ENCODE results near the gene AJAP1. TPM values are rescaled to one million over a fixed set of nuclear protein-coding genes. Genes with fewer than 3 reads are reported as not detected.

Gene AJAP1, protein sequence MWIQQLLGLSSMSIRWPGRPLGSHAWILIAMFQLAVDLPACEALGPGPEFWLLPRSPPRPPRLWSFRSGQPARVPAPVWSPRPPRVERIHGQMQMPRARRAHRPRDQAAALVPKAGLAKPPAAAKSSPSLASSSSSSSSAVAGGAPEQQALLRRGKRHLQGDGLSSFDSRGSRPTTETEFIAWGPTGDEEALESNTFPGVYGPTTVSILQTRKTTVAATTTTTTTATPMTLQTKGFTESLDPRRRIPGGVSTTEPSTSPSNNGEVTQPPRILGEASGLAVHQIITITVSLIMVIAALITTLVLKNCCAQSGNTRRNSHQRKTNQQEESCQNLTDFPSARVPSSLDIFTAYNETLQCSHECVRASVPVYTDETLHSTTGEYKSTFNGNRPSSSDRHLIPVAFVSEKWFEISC
- not detected for polyA plus RNA-seq (2012; ENCODE audit: missing spikeins)

DNA sequence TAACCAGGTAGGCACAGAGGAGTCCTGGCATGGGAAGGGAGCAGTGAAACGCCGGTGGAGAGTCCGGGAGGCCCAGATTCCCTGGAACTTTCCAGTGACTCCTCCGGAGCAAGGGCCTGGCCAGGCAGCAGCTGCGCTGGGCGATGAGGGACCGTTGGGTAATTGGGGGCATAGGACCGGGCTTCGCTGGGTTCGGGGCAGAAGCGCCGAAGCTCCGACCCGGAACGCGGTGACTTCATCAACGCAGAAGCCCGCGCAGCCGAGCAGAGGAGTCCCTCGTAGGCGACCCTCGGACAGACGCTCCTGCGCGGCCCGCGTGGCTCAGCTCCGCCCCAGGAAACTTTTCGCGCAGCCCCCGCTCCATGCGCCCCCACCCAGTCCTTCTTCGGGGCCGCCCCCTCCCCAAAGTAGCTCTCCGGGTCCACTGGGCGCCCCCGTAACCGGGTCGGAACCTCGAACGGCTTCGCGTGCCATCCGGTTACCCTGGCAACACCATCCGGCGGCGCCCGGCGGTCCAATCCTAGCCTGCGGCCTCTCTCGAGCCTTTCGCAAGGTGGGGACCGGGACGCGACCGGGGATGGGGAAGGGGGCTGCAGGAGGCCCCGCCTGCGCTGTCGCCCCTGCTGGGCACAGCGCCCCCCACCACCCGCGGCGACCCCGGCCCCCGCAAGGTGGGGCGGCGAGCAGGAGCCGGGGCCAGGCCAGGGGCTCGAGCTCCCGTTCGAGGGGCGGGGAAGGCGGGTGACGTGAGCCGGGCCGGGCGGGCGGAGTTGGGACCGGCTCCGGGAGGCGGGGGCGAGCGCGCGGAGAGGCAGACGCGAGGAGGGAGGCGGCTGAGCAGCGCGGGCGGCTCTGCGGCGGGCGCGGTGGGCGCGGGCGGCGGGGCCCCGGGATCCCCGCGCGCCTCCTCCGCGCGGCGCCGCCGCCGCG is at the start of gene AJAP1:
AJAP1 (plus strand) TSS at position 814 of the 930 bp plus-strand sequence. CDS start 817 bp downstream, outside the sequence.
- FAIRE-seq = no peak
- TF ChIP-seq POLR2AphosphoS5 (IDR thresholded peaks at IDR 0.05; ENCODE audit: low read depth, low read length) = no peak
- no peak for TF ChIP-seq POLR2A (IDR thresholded peaks at IDR 0.05; ENCODE audit: low read depth, low read length)
- no peak for TF ChIP-seq TAF1 (IDR thresholded peaks at IDR 0.05; ENCODE audit: borderline replicate concordance, low read depth, low read length)
- DNase-seq (ENCODE audit: insufficient read length) = no peak

DNA sequence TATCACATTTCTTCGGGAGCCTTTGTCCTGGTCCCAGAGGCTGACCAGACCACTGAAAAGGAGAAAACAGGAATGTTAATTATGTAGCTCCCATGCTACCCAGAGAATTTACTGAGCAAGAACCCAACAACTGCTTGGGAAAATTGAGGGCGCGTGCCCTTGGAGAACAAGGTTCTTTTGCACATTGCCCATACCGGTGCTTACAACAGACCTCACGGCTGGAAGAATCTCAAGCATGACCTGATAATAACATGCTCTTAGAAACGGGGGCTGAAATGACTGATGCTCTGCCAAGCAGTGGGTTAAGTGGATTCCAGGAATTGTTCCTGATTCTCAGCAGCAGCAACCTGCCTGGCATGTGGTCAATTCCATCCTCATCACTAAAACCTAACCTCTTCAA is 49.3 kb upstream of the AJAP1 start:
- TF ChIP-seq TAF1 (IDR thresholded peaks at IDR 0.05; ENCODE audit: borderline replicate concordance, low read depth, low read length) = no peak
- no peak for TF ChIP-seq POLR2AphosphoS5 (IDR thresholded peaks at IDR 0.05; ENCODE audit: low read depth, low read length)
- TF ChIP-seq POLR2A (IDR thresholded peaks at IDR 0.05; ENCODE audit: low read depth, low read length) = no peak
- FAIRE-seq (no peak), DNase-seq (ENCODE audit: insufficient read length) (no peak)

- no peak for TF ChIP-seq POLR2A (IDR thresholded peaks at IDR 0.05; ENCODE audit: low read depth, low read length)
- TF ChIP-seq TAF1 (IDR thresholded peaks at IDR 0.05; ENCODE audit: borderline replicate concordance, low read depth, low read length) = no peak
- DNase-seq (ENCODE audit: insufficient read length) (no peak), FAIRE-seq (no peak)
Observed at GRCh38 chr1:4611563-4612341, 42.7 kb upstream of the AJAP1 start.

- no peak for DNase-seq (ENCODE audit: insufficient read length)
- TF ChIP-seq TAF1 (IDR thresholded peaks at IDR 0.05; ENCODE audit: borderline replicate concordance, low read depth, low read length) (no peak), POLR2A (IDR thresholded peaks at IDR 0.05; ENCODE audit: low read depth, low read length) (no peak), POLR2AphosphoS5 (IDR thresholded peaks at IDR 0.05; ENCODE audit: low read depth, low read length) (no peak)
- no peak for FAIRE-seq
Observed at GRCh38 chr1:4612991-4613390, 41.4 kb upstream of the AJAP1 start.

DNA sequence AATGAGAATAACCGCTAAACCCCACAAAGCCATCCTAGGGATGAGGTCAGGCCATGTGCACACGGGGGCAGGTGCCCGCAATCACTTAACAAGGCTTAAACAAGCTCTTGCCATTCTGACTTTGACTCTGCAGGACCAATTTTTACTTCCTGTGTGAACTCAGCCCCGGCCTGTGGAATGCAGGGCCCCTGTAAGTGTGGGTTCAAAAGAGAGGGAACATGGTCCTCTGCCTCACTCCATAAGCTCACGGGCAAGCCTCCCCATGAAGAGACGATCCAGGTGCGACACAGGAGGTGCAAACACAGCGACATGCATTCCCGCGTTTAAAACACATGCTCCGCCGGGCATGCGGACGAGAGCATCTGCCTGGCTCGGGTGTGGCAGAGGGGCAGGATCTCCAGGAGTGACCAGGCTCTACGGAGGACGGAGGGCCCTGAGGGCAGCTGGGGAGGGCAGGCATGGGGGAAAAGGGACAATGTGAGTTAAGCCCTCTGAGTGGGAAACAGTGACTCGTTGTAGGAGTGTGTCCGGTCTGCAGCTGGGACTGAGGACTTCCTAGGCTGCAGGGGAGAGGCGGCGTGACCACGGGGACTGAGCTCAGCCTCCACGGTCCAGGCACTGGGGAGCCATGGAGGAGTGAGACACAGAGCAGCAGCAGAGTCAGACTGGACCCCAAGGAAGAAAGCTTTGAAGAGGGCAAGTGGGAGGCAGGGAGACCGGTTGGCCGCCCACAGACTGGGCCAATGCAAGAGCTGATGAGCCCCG is 40.6 kb upstream of the AJAP1 start:
- FAIRE-seq (no peak), DNase-seq (ENCODE audit: insufficient read length) (no peak)
- TF ChIP-seq POLR2AphosphoS5 (IDR thresholded peaks at IDR 0.05; ENCODE audit: low read depth, low read length) (no peak), POLR2A (IDR thresholded peaks at IDR 0.05; ENCODE audit: low read depth, low read length) (no peak), TAF1 (IDR thresholded peaks at IDR 0.05; ENCODE audit: borderline replicate concordance, low read depth, low read length) (no peak)

DNA sequence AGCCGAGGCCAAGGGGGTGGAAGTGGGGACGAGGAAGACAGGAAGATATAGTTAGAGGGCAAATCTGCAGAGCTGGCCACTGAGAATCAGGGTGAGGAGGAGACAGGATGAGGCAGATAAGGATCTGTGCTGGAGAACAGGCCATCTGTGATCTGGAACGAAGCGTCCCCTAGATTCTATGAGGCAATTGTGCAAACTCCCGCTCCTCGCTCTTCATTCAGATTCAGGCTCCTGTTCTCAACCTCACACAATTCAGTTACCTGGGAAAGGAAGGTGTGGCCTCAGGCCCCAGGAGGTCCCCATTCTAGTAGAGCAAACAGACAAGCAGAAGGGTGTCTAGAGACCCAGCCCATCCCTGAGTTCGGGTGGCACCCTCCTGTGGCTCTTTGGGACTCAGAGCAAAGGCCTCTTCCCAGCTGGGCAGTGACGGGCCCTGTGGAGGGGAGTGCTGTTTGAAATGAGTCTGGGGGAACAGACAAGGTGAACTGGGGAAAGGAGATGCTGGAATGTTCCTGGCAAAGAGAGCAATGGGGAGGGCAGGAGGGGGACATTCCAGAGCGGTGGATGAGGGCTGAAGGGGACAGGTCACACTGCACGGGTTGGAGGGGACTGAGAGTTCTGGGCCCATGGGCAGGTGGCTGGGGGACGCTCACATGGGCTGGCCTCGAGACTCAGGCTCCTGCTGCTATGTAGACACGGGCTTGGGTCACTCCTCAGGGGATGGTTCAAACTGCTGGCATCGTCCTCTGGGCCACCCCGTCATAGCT is 39.9 kb upstream of the AJAP1 start:
- TF ChIP-seq POLR2AphosphoS5 (IDR thresholded peaks at IDR 0.05; ENCODE audit: low read depth, low read length) (no peak), TAF1 (IDR thresholded peaks at IDR 0.05; ENCODE audit: borderline replicate concordance, low read depth, low read length) (no peak), POLR2A (IDR thresholded peaks at IDR 0.05; ENCODE audit: low read depth, low read length) (no peak)
- FAIRE-seq = no peak
- DNase-seq (ENCODE audit: insufficient read length) = no peak

DNA sequence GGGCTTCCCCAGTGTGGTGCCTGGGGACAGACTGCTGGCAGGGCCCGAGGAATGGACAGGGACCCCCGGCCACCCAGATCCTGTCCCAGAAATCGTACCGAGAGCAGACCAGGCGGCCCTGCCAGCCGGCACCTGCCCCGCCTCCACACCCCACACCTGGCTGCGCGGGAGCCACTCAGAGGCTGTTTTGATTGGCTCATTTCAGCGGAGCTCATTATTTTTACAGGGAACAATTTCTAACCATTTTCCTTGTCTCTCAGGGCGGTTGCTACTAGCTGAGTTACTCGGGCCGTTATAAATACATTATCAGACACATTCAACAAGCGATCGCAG is 39.3 kb upstream of the AJAP1 start:
- no peak for FAIRE-seq
- no peak for TF ChIP-seq TAF1 (IDR thresholded peaks at IDR 0.05; ENCODE audit: borderline replicate concordance, low read depth, low read length)
- no peak for TF ChIP-seq POLR2A (IDR thresholded peaks at IDR 0.05; ENCODE audit: low read depth, low read length)
- no peak for TF ChIP-seq POLR2AphosphoS5 (IDR thresholded peaks at IDR 0.05; ENCODE audit: low read depth, low read length)

GRCh38 chr1:4615501-4615900 is 38.9 kb upstream of the AJAP1 start:
- DNase-seq (ENCODE audit: insufficient read length) (no peak), FAIRE-seq (no peak)
- TF ChIP-seq POLR2A (IDR thresholded peaks at IDR 0.05; ENCODE audit: low read depth, low read length) = no peak
- no peak for TF ChIP-seq POLR2AphosphoS5 (IDR thresholded peaks at IDR 0.05; ENCODE audit: low read depth, low read length)
- TF ChIP-seq TAF1 (IDR thresholded peaks at IDR 0.05; ENCODE audit: borderline replicate concordance, low read depth, low read length) = no peak

More for the DNA sequence above, 39.3 kb upstream of the AJAP1 start:
- no peak for DNase-seq (ENCODE audit: insufficient read length)

DNA sequence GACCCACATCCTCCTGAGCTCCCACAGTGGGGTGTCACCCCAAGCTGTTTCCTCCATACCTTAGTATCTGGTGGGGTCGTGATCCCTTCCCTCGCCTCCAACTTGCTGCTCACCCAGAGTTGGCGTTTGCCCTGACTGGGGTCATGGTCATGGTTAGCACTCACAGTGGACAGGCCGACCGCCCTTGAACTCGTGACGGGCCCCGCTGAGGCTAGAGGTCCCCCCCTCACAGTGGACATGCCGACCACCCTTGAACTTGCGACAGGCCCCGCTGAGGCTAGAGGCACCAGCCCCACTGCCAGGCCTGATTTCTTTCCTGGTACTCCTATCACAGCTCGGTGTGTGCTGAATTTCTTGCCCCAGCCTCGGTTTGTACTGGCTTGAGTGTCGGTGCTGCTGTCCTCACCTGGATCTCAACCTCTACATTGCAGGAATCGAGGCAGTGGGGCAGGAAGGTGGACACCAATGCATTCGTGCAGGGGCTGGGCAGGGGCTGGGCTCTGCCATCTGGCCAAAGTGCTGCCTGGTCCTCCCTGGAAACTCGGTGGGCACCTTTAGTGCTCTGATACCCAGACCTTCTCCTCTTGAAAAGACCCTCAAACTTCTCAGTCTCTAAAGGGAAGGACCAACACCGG is 37.5 kb upstream of the AJAP1 start:
- FAIRE-seq (no peak), DNase-seq (ENCODE audit: insufficient read length) (no peak)
- TF ChIP-seq POLR2AphosphoS5 (IDR thresholded peaks at IDR 0.05; ENCODE audit: low read depth, low read length) = no peak
- TF ChIP-seq TAF1 (IDR thresholded peaks at IDR 0.05; ENCODE audit: borderline replicate concordance, low read depth, low read length) = no peak

Measured in GM12892 (cell line).